ENCODE data around the gene RBM17. TPM values are rescaled to one million over a fixed set of nuclear protein-coding genes. Genes with fewer than 3 reads are reported as not detected.

Gene RBM17
- total RNA-seq, 2 donors from 2014 or later = 48.5 to 65.0 TPM

GRCh38 chr10:6072215-6072934 is 16.5 kb upstream of the RBM17 start:
- Histone ChIP-seq H3K27ac (no peak overlapping the region), H3K4me3 (no peak overlapping the region), H3K36me3 (no peaks in the 10 kb centered on the region), H3K27me3 (replicated peaks; ENCODE audit: insufficient read depth) (no peaks in the 10 kb centered on the region), H3K9me3 (no peaks in the 10 kb centered on the region), H3K4me1 (ENCODE audit: control insufficient read depth in 1 of 2, low read depth in 2 of 2) (peaks cover 3 to 4% of the 10 kb centered on the region in 2 donors)
- ATAC-seq (ENCODE audit: insufficient number of reproducible peaks, low FRiP score, low read depth) (no peak), DNase-seq (ENCODE audit: low spot score) (no peak)
- TF ChIP-seq, protein P1, sequence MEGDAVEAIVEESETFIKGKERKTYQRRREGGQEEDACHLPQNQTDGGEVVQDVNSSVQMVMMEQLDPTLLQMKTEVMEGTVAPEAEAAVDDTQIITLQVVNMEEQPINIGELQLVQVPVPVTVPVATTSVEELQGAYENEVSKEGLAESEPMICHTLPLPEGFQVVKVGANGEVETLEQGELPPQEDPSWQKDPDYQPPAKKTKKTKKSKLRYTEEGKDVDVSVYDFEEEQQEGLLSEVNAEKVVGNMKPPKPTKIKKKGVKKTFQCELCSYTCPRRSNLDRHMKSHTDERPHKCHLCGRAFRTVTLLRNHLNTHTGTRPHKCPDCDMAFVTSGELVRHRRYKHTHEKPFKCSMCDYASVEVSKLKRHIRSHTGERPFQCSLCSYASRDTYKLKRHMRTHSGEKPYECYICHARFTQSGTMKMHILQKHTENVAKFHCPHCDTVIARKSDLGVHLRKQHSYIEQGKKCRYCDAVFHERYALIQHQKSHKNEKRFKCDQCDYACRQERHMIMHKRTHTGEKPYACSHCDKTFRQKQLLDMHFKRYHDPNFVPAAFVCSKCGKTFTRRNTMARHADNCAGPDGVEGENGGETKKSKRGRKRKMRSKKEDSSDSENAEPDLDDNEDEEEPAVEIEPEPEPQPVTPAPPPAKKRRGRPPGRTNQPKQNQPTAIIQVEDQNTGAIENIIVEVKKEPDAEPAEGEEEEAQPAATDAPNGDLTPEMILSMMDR (IDR thresholded peaks at IDR 0.05) = no peak

DNA sequence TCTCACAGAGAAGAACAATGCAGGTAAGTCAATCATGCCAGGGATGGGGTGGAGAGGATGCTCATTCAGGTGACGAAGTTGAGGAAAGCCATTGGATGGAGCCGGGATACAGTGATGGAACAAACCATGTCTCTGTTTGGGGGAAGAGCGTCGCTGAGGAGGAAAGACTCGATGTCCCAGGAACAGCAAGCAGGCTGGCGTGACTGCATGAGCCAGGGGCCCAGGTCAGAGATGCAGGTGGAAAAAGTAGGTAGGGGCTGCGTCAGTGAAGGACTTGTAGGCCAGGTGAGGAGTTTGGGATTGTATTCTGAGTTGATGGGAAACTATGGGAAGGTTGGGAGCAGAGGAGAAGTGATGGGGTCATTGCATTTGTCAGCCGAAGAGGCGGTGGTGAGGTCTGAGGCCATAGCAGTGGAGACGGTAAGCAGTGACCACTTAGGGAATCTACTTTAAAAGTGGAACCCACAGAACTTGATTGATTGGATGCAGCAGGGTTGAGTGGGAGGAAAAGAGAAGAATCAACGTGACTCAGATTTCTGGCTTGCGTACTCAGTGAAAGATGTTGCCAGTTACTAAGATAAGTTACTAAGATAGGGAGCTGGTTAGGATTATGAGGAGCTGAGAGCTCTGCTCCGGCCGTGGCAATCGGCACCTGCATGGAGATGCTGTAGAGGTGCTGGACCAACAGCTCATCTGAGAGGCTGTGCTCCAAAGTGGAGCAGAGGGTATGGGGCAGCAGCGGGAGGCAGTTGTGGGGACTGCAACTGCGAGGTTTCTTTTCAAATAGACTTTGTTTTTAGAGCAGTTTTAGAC is 14.1 kb upstream of the RBM17 start:
- Histone ChIP-seq H3K4me3 (no peak overlapping the region), H3K9me3 (no peaks in the 10 kb centered on the region), H3K27me3 (replicated peaks; ENCODE audit: insufficient read depth) (no peaks in the 10 kb centered on the region), H3K27ac (no peak overlapping the region), H3K36me3 (no peaks in the 10 kb centered on the region), H3K4me1 (ENCODE audit: control insufficient read depth in 1 of 2, low read depth in 2 of 2) (peaks cover 3 to 4% of the 10 kb centered on the region in 2 donors)
- DNase-seq (ENCODE audit: low spot score) (no peak), ATAC-seq (ENCODE audit: insufficient number of reproducible peaks, low FRiP score, low read depth) (no peak)
- TF ChIP-seq, protein P1 (IDR thresholded peaks at IDR 0.05) = no peak

- no peak for ATAC-seq (ENCODE audit: insufficient number of reproducible peaks, low FRiP score, low read depth)
- H3K36me3 ChIP-seq = no peaks in the 10 kb centered on the region
- no peak for DNase-seq (ENCODE audit: low spot score)
- H3K27ac ChIP-seq = no peak overlapping the region
- TF ChIP-seq, protein P1 (IDR thresholded peaks at IDR 0.05) = no peak
- no peaks in the 10 kb centered on the region for H3K9me3 ChIP-seq
- H3K27me3 ChIP-seq (replicated peaks; ENCODE audit: insufficient read depth) = no peaks in the 10 kb centered on the region
- H3K4me3 ChIP-seq = no peak overlapping the region
- H3K4me1 ChIP-seq (ENCODE audit: control insufficient read depth in 1 of 2, low read depth in 2 of 2) = peaks cover 0 to 4% of the 10 kb centered on the region in 2 donors
Observed at GRCh38 chr10:6077071-6077675, 11.7 kb upstream of the RBM17 start.

- no peak for ATAC-seq (ENCODE audit: insufficient number of reproducible peaks, low FRiP score, low read depth)
- DNase-seq (ENCODE audit: low spot score) = no peak
- H3K9me3 ChIP-seq = no peaks in the 10 kb centered on the region
- H3K36me3 ChIP-seq = no peaks in the 10 kb centered on the region
- H3K4me1 ChIP-seq (ENCODE audit: control insufficient read depth in 1 of 2, low read depth in 2 of 2) = peaks cover 0 to 4% of the 10 kb centered on the region in 2 donors
- H3K27ac ChIP-seq = no peak overlapping the region
- H3K4me3 ChIP-seq = no peak overlapping the region
- TF ChIP-seq, protein P1 (IDR thresholded peaks at IDR 0.05) = no peak
- H3K27me3 ChIP-seq (replicated peaks; ENCODE audit: insufficient read depth) = no peaks in the 10 kb centered on the region
Observed at GRCh38 chr10:6079044-6079443, 9.8 kb upstream of the RBM17 start.

DNA sequence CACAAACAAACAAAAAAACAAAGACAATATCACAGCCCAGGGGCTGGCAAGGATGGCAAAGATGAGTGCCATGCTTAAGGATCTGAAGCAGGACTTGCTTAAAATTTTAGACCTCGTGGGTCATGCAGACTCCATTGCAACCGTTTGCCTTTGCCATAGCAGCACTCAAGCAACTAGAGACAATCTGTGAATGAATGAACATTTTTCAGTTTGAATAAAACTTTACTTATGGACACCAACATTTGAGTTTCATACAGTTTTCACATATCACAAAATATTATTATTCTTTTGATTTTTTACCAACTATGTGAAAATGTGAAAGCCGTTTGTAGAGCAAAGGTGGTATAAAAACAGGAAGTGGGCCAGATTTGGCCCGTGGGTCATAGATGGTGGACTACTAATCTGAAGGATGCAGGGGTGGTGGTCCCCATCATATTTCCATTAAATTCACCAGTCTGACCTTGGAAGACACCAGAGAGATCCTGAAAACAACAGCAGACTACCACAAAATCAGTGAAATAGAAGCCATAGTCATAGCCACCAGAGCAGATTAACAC is 8.3 kb upstream of the RBM17 start:
- TF ChIP-seq, protein P1 (IDR thresholded peaks at IDR 0.05) = no peak
- H3K4me1 ChIP-seq (ENCODE audit: control insufficient read depth in 1 of 2, low read depth in 2 of 2) = no peaks in the 10 kb centered on the region
- DNase-seq (ENCODE audit: low spot score) = no peak
- H3K27me3 ChIP-seq (replicated peaks; ENCODE audit: insufficient read depth) = no peaks in the 10 kb centered on the region
- H3K4me3 ChIP-seq = no peak overlapping the region
- H3K27ac ChIP-seq = no peak overlapping the region
- no peaks in the 10 kb centered on the region for H3K36me3 ChIP-seq
- ATAC-seq (ENCODE audit: insufficient number of reproducible peaks, low FRiP score, low read depth) = no peak
- H3K9me3 ChIP-seq = no peaks in the 10 kb centered on the region

All from thoracic aorta (tissue), 2 donors.